ENCODE measurements around the gene CBFA2T3.

Gene CBFA2T3

GRCh38 chr16:88977812-88978607 lies 1.0 kb upstream of the CBFA2T3 start:
- Histone ChIP-seq H3K27ac (peak overlapping the region; percentile 98), H3K4me2 (peak overlapping the region; percentile 98)

DNA sequence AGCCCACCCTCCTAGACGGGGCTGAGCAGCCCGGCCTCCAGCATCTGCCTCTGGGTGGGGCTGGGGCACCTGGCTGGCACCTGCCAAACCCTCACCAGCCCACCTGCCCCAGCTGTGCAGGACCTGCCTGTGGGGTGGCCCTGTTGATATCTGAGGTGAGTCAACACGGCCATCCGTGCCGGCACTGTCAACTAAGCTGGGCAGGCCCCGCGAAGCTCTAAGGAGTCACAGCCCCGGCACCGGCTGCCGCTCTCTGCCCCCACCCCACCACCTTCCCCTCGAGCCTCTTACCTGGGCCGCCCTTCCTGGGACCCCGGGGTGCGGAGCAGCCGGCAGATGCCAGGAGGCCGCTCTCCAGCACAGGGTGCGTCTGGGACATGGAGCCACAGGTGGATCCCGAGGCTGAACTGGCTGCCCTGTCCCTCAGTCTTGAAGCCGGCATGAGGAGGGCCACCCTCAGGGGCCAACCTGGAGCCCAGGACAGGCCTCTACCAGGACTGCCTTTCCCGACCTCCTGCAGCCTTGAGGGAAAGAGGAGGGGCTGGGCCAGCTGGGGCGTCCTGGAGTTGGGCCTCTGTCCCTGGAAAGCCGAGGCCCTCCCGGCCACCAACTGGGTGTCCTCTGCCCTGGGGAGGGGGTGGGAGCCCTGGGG lies 515 bp downstream of the CBFA2T3 start:
- H3K4me1 ChIP-seq = peaks cover 81% of the 10 kb centered on the region
- no peaks in the 10 kb centered on the region for H3K27me3 ChIP-seq
- no peaks in the 10 kb centered on the region for H3K9me3 ChIP-seq
- H3K27ac ChIP-seq = peak overlapping the region; percentile 98
- H3K4me3 ChIP-seq = peak overlapping the region; percentile 78
- peak overlapping the region; percentile 98 for H3K4me2 ChIP-seq
- peaks cover 17% of the 10 kb centered on the region; the same call in 1 of the 2 replicates for H3K36me3 ChIP-seq
- TF ChIP-seq Cebpa-rat (IDR thresholded peaks at IDR 0.05) = no peak
- peak overlapping the region; percentile 94 for H3K9ac ChIP-seq
- H4K20me1 ChIP-seq = peaks cover 40% of the 10 kb centered on the region

More at GRCh38 chr16:88977812-88978607, 1.0 kb upstream of the CBFA2T3 start:
- 0 out of 2 replicates have a peak, but pooled peaks cover 6% of the 10 kb centered on the region for H3K36me3 ChIP-seq
- peaks cover 81% of the 10 kb centered on the region for H3K4me1 ChIP-seq
- peak overlapping the region; percentile 94 for H3K9ac ChIP-seq
- H3K9me3 ChIP-seq = no peaks in the 10 kb centered on the region
- TF ChIP-seq Cebpa-rat (IDR thresholded peaks at IDR 0.05) = no peak
- peaks cover 24% of the 10 kb centered on the region for H4K20me1 ChIP-seq
- H3K4me3 ChIP-seq = peak overlapping the region; percentile 78
- no peaks in the 10 kb centered on the region for H3K27me3 ChIP-seq

DNA sequence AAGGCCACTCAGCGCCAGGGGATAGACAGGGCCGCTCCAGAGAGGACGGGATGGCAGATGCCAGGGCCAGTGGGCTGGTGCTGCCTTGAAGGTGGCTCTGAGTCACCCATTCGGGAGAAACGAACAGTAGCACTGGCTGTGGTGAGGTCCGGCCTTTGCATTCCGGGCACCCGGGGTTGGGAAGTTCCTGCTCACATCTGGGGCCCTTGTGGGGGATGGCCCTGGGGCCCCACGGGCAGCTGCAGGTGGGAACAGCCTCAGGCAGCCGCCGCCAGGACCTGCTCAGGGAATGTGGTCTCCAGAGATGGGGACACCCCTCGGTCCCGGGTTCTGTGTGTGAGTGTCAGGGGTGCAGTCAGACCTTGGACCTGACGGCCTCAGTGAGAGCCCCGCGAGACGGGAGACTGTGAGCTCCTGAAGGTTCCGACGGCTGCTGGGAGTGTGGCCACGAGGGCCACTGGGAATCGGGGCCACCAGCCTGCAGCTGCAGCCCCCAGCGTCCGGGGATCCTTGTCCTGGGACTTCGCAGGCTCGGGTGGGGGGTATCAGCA lies 1.4 kb downstream of the CBFA2T3 start:
- Histone ChIP-seq H3K4me1 (peaks cover 84% of the 10 kb centered on the region), H3K36me3 (peaks cover 26% of the 10 kb centered on the region; the same call in 1 of the 2 replicates), H3K27ac (peak overlapping the region; percentile 98), H4K20me1 (peaks cover 49% of the 10 kb centered on the region), H3K4me2 (peak overlapping the region; percentile 98), H3K9me3 (no peaks in the 10 kb centered on the region), H3K27me3 (no peaks in the 10 kb centered on the region), H3K9ac (peak overlapping the region; percentile 94), H3K4me3 (peak overlapping the region; percentile 78)
- no peak for TF ChIP-seq Cebpa-rat (IDR thresholded peaks at IDR 0.05)

GRCh38 chr16:88974916-88975215 lies 2.1 kb downstream of the CBFA2T3 start:
- Histone ChIP-seq H3K4me2 (peak overlapping the region; percentile 98), H3K4me3 (peak overlapping the region; percentile 78), H3K4me1 (peaks cover 91% of the 10 kb centered on the region), H4K20me1 (peaks cover 56% of the 10 kb centered on the region), H3K27me3 (no peaks in the 10 kb centered on the region), H3K9ac (peak overlapping the region; percentile 94), H3K27ac (peak overlapping the region; percentile 98), H3K9me3 (no peaks in the 10 kb centered on the region), H3K36me3 (peaks cover 33% of the 10 kb centered on the region; the same call in 1 of the 2 replicates)
- TF ChIP-seq Cebpa-rat (IDR thresholded peaks at IDR 0.05) = no peak

GRCh38 chr16:88974080-88974915 lies 2.7 kb downstream of the CBFA2T3 start:
- peaks cover 62% of the 10 kb centered on the region for H4K20me1 ChIP-seq
- H3K4me3 ChIP-seq = peak overlapping the region; percentile 78
- peaks cover 36% of the 10 kb centered on the region; the same call in 1 of the 2 replicates for H3K36me3 ChIP-seq
- H3K27ac ChIP-seq = peak overlapping the region; percentile 98
- TF ChIP-seq Cebpa-rat (IDR thresholded peaks at IDR 0.05) = no peak
- H3K4me1 ChIP-seq = peaks cover 95% of the 10 kb centered on the region
- H3K9ac ChIP-seq = peak overlapping the region; percentile 94
- H3K27me3 ChIP-seq = no peaks in the 10 kb centered on the region
- no peaks in the 10 kb centered on the region for H3K9me3 ChIP-seq
- H3K4me2 ChIP-seq = peak overlapping the region; percentile 98

- no peak for TF ChIP-seq Cebpa-rat (IDR thresholded peaks at IDR 0.05)
- Histone ChIP-seq H3K27me3 (no peaks in the 10 kb centered on the region), H3K36me3 (peaks cover 36% of the 10 kb centered on the region; the same call in 1 of the 2 replicates), H3K27ac (peak overlapping the region; percentile 16; the same call in 1 of the 2 replicates), H3K4me1 (peaks cover 97% of the 10 kb centered on the region), H3K4me3 (peak overlapping the region; percentile 78; the same call in 1 of the 2 replicates), H4K20me1 (peaks cover 69% of the 10 kb centered on the region), H3K9ac (peak overlapping the region; percentile 94; the same call in 1 of the 2 replicates), H3K4me2 (peak overlapping the region; percentile 98), H3K9me3 (no peaks in the 10 kb centered on the region)
These were observed 3.5 kb downstream of the CBFA2T3 start for GRCh38 chr16:88973415-88974050.

- peaks cover 36% of the 10 kb centered on the region; the same call in 1 of the 2 replicates for H3K36me3 ChIP-seq
These were observed 4.0 kb downstream of the CBFA2T3 start for GRCh38 chr16:88973007-88973410.

DNA sequence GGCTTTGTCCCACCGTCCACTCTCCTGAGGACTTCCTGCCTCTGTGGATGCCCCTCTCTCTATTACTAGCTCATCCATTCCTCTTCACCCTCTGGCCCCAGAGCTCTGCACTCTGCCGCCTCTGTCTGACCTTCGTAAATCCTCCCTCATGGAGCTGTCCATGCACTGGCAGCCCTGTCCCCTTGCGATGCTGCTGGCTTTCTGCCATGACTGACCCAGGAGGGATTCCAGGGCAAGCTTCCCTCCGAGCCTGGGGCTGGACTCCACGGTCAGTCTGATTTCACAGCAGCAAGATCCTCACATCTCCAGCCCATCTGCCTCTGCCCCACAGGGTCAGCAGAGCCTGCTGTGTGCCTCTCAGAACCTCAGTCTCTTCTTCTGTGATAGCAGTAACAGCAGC lies 4.7 kb downstream of the CBFA2T3 start:
- H4K20me1 ChIP-seq = peaks cover 73% of the 10 kb centered on the region
- peak overlapping the region; percentile 16; the same call in 1 of the 2 replicates for H3K27ac ChIP-seq
- H3K4me2 ChIP-seq = peak overlapping the region; percentile 98
- H3K4me3 ChIP-seq = peak overlapping the region; percentile 10; the same call in 1 of the 2 replicates
- peaks cover 98% of the 10 kb centered on the region for H3K4me1 ChIP-seq
- no peaks in the 10 kb centered on the region for H3K27me3 ChIP-seq
- peaks cover 36% of the 10 kb centered on the region; the same call in 1 of the 2 replicates for H3K36me3 ChIP-seq
- no peaks in the 10 kb centered on the region for H3K9me3 ChIP-seq
- H3K9ac ChIP-seq = peak overlapping the region; percentile 58; the same call in 1 of the 2 replicates
- no peak for TF ChIP-seq Cebpa-rat (IDR thresholded peaks at IDR 0.05)

More at GRCh38 chr16:88973007-88973410, 4.0 kb downstream of the CBFA2T3 start:
- no peaks in the 10 kb centered on the region for H3K9me3 ChIP-seq
- TF ChIP-seq Cebpa-rat (IDR thresholded peaks at IDR 0.05) = no peak
- H3K4me2 ChIP-seq = peak overlapping the region; percentile 98
- H3K27ac ChIP-seq = peak overlapping the region; percentile 16; the same call in 1 of the 2 replicates
- H3K4me3 ChIP-seq = peak overlapping the region; percentile 10; the same call in 1 of the 2 replicates
- no peaks in the 10 kb centered on the region for H3K27me3 ChIP-seq
- peaks cover 98% of the 10 kb centered on the region for H3K4me1 ChIP-seq
- peaks cover 70% of the 10 kb centered on the region for H4K20me1 ChIP-seq
- peak overlapping the region; percentile 58; the same call in 1 of the 2 replicates for H3K9ac ChIP-seq
